GM23248 (cell line): ENCODE data around the gene GPR4.
"Not testable (repeated sequence)": the region's sequence is repeated elsewhere in the genome, so short reads cannot be mapped to it uniquely, and the experiment has no call there.

ENCODE experiments used
- EZH2 ChIP-seq: fragments of 200-600 bp; sonication (generic); IDR thresholded peaks from 2 replicates; pipeline ENCODE4 v1.6.1; 2018; ENCODE audit warnings: antibody characterized with exemption, mild to moderate bottlenecking; ENCODE audit not compliant: insufficient read depth, poor library complexity, severe bottlenecking
- EZH2phosphoT487 ChIP-seq: fragments of 200-600 bp; sonication (generic); IDR thresholded peaks from 2 replicates; pipeline ENCODE4 v1.6.1; 2018; ENCODE audit warnings: antibody characterized with exemption, moderate library complexity, mild to moderate bottlenecking, low read depth; ENCODE audit not compliant: insufficient read depth

- TF ChIP-seq EZH2, EZH2phosphoT487: not testable (repeated sequence)
These were observed 26.2 kb upstream of the GPR4 start for GRCh38 chr19:45628219-45628618.
